WTC11 (cell line): ENCODE results near the gene TRIM9. TPM values are rescaled to one million over a fixed set of nuclear protein-coding genes. Genes with fewer than 3 reads are reported as not detected.

ENCODE experiments used
- ATAC-seq: fragments of 200-7000 bp; cut with Tn5 transposase; 2 replicates; pipeline ENCODE4 v1.10.0; 2021; ENCODE audit warnings: mild to moderate bottlenecking, moderate library complexity
- CTCF ChIA-PET: fragments of 300-600 bp; sonication (Branson Sonifier 250); formaldehyde crosslinking; loops from one replicate; lab custom pipeline; 2021; ENCODE audit warnings: antibody characterized with exemption; lab: Charles Lee
- POLR2A ChIA-PET: fragments of 350-600 bp; sonication (Branson Sonifier 250); formaldehyde crosslinking; loops from one replicate; lab custom pipeline; 2021; ENCODE audit warnings: antibody characterized with exemption; lab: Charles Lee
- DNase-seq: peaks from one replicate; pipeline ENCODE4 v3.0.0; 2021; ENCODE audit warnings: low spot score
- H3K27ac Mint-ChIP-seq: 2 replicates; pipeline ENCODE4 v1.8.0; 2021; ENCODE audit warnings: mixed read lengths
- H3K27me3 Mint-ChIP-seq: 2 replicates; pipeline ENCODE4 v1.8.0; 2021; ENCODE audit warnings: low read depth, mild to moderate bottlenecking, moderate library complexity, mixed read lengths
- H3K36me3 Mint-ChIP-seq: 2 replicates; pipeline ENCODE4 v1.8.0; 2021; ENCODE audit warnings: mixed read lengths
- H3K4me1 Mint-ChIP-seq: 2 replicates; pipeline ENCODE4 v1.8.0; 2022; ENCODE audit warnings: mixed read lengths
- H3K4me3 Mint-ChIP-seq: 2 replicates; pipeline ENCODE4 v1.8.0; 2021; ENCODE audit warnings: mild to moderate bottlenecking, moderate library complexity, mixed read lengths
- H3K9me3 Mint-ChIP-seq: 2 replicates; pipeline ENCODE4 v1.8.0; 2021; ENCODE audit warnings: mixed read lengths
- CDX4 ChIP-seq: fragments of 250-450 bp; sonication (Bioruptor Pico); IDR thresholded peaks from 2 replicates; pipeline ENCODE4 v1.9.0; 2021; ENCODE audit warnings: moderate library complexity, mild to moderate bottlenecking, inconsistent platforms, borderline replicate concordance
- CREM ChIP-seq: sonication (generic); formaldehyde crosslinking; IDR thresholded peaks from 2 replicates; pipeline ENCODE4 v1.8.1; 2022; ENCODE audit warnings: mild to moderate bottlenecking, missing genetic modification reagents, moderate library complexity
- CTCF ChIP-seq: fragments of 200-600 bp; IDR thresholded peaks from 2 replicates; pipeline ENCODE4 v1.8.0; 2022; ENCODE audit warnings: antibody characterized with exemption
- HMGA2 ChIP-seq: fragments of 250-450 bp; sonication (Bioruptor Pico); IDR thresholded peaks from 2 replicates; pipeline ENCODE4 v1.4.0; 2021; ENCODE audit warnings: mild to moderate bottlenecking, moderate library complexity
- PREB ChIP-seq: sonication (generic); formaldehyde crosslinking; IDR thresholded peaks from 2 replicates; pipeline ENCODE4 v1.8.1; 2022; ENCODE audit warnings: mild to moderate bottlenecking, missing genetic modification reagents, moderate library complexity, borderline replicate concordance
- TP53 ChIP-seq: sonication (generic); formaldehyde crosslinking; IDR thresholded peaks from 2 replicates; pipeline ENCODE4 v1.8.1; 2023; ENCODE audit warnings: mild to moderate bottlenecking, missing genetic modification reagents
- USF1 ChIP-seq: sonication (generic); formaldehyde crosslinking; IDR thresholded peaks from 2 replicates; pipeline ENCODE4 v1.8.0; 2022; ENCODE audit warnings: mild to moderate bottlenecking, missing genetic modification reagents
- USF2 ChIP-seq: sonication (generic); formaldehyde crosslinking; IDR thresholded peaks from 2 replicates; pipeline ENCODE4 v1.8.1; 2023; ENCODE audit warnings: mild to moderate bottlenecking, missing genetic modification reagents, moderate library complexity
- ZBTB43 ChIP-seq: sonication (generic); formaldehyde crosslinking; IDR thresholded peaks from 2 replicates; pipeline ENCODE4 v1.8.1; 2023; ENCODE audit warnings: mild to moderate bottlenecking, missing genetic modification reagents
- ZMAT4 ChIP-seq: fragments of 250-450 bp; sonication (Bioruptor Pico); IDR thresholded peaks from 2 replicates; pipeline ENCODE4 v1.9.0; 2021; ENCODE audit warnings: mild to moderate bottlenecking
- total RNA-seq: library from RNA; stranded (reverse); gene quantifications from 3 replicates; pipeline ENCODE4 v1.2.3, GENCODE V29; 2021

TRIM9 gene
- total RNA-seq, 1 experiment from 2014 or later = 4.0 TPM

GRCh38 chr14:50955373-50956043, 139.4 kb downstream of the TRIM9 start:
- Mint-ChIP-seq H3K27ac (no peak overlapping the region), H3K27me3 (no peaks in the 10 kb centered on the region), H3K4me1 (peaks cover 29% of the 10 kb centered on the region), H3K4me3 (no peak overlapping the region)
- TF ChIP-seq USF1 (CRISPR knock-in tag) = no peak
- TF ChIP-seq ZMAT4 (CRISPR knock-in tag) = no peak
- no peak for TF ChIP-seq ZBTB43 (CRISPR knock-in tag)
- no peak for TF ChIP-seq HMGA2 (CRISPR knock-in tag)
- TF ChIP-seq USF2 (CRISPR knock-in tag) = no peak
- no peak for TF ChIP-seq CREM (CRISPR knock-in tag)
- TF ChIP-seq, all 79 proteins: peak for 0
- CTCF ChIA-PET = interaction anchor here (0.7 to 1.4 kb wide), 4 partner anchors 8 to 1315 kb away, joined by 3 to 8 read pairs (median 6); no protein-coding TSS in a partner anchor
- no peaks in the 10 kb centered on the region for H3K36me3 Mint-ChIP-seq
- peak; percentile 55 for DNase-seq
- H3K9me3 Mint-ChIP-seq = no peaks in the 10 kb centered on the region
- POLR2A ChIA-PET = no interaction called here
- peak; percentile 93 for ATAC-seq

DNA sequence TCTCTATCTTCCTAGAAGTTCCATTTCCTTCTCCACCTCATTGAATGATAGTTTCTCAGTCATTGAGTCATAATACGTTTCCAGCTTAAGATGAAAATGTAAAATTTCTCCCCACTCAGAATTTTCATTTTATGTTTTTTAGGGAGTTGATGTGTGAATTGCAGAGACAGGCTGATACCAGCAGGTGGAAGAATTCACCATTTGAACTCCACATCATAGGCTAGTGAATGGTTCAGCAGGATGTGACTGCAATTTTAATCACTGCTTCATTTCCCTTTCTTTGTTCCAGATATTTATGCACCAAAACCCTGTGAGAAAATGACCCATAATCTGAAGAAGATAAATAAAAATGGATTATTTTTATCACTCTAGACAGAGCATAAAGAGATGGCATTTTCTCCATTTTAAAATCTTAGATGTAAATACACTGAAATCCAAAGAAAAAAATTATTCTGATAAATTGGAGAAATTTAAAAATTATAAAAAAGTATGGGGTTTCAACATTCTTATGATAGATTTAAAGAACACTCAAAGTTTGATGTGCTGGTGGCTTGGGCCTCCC, 140.0 kb downstream of the TRIM9 start:
- Mint-ChIP-seq H3K36me3 (no peaks in the 10 kb centered on the region), H3K4me3 (no peak overlapping the region), H3K27me3 (no peaks in the 10 kb centered on the region), H3K9me3 (no peaks in the 10 kb centered on the region), H3K27ac (no peak overlapping the region), H3K4me1 (peaks cover 29% of the 10 kb centered on the region)
- TF ChIP-seq CDX4 (CRISPR knock-in tag) (no peak), TP53 (CRISPR knock-in tag) (no peak), CTCF (peak; percentile 17; the same call in 1 of the 2 replicates)
- POLR2A ChIA-PET = no interaction called here
- CTCF ChIA-PET = interaction anchor here (0.7 to 1.4 kb wide), 4 partner anchors 9 to 1316 kb away, joined by 3 to 8 read pairs (median 6); no protein-coding TSS in a partner anchor
- DNase-seq = no peak
- peak; percentile 49 for ATAC-seq

GRCh38 chr14:50953502-50953901, 141.4 kb downstream of the TRIM9 start:
- TF ChIP-seq PREB (CRISPR knock-in tag) = no peak
- TF ChIP-seq, all 79 proteins: peak for 0
- ChIA-PET POLR2A (no interaction called here), CTCF (interaction anchor here (1.1 kb wide), 1 partner anchor 10 kb away, joined by 3 read pairs; the partner anchor contains the start of gene PYGL)
- 0 out of 2 replicates have a peak, but pooled peaks cover under 1% of the 10 kb centered on the region for H3K9me3 Mint-ChIP-seq
- DNase-seq (no peak), ATAC-seq (no peak)
- peaks cover 29% of the 10 kb centered on the region for H3K4me1 Mint-ChIP-seq
- H3K27me3 Mint-ChIP-seq = no peaks in the 10 kb centered on the region
- no peak overlapping the region for H3K4me3 Mint-ChIP-seq
- peaks cover 6% of the 10 kb centered on the region; the same call in 1 of the 2 replicates for H3K36me3 Mint-ChIP-seq
- no peak overlapping the region for H3K27ac Mint-ChIP-seq
